ENCODE results near the gene PIH1D2.

DNA sequence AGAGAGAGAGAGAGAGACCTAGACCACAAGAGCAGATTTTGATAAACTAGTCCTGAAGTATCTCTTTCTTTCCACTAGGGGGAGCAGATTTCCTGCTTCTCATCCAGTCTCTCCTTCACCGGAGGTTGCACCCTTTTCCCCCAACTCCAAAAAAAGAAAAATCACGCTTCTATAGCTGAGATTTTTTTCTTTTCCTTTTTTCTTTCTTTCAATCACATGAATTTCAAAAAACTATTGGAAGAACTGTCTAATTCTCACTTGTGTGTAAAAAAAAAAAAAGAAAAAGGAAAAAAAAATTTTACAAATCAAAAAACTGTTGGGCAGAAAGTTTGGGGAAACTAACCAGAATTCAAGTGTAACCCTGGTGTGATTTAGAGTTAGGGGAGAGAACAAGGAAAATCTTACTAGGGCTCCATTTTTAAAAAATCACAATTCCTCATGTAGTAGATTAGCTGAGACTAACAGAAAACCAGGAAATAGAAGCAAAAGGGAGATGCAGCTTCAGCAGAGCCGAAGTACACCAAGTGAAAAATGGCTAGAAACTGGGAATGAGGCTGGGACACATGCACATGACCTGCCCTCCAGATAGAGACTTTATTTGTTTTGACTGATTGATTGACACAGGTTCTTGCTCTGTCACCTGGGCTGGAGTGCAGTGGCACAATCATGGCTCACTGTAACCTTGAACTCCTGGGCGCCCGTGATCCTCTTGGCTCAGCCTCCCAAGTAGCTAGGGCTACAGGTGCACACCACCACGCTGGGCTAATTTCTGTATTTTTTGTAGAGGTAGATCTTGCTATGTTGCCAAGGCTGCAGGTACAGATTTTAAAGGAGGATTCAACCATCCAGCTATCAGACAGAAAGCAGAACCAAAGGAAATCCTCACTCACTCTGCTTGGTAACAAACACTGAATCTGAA is 40.0 kb upstream of the PIH1D2 start:
- TF ChIP-seq, protein P1, sequence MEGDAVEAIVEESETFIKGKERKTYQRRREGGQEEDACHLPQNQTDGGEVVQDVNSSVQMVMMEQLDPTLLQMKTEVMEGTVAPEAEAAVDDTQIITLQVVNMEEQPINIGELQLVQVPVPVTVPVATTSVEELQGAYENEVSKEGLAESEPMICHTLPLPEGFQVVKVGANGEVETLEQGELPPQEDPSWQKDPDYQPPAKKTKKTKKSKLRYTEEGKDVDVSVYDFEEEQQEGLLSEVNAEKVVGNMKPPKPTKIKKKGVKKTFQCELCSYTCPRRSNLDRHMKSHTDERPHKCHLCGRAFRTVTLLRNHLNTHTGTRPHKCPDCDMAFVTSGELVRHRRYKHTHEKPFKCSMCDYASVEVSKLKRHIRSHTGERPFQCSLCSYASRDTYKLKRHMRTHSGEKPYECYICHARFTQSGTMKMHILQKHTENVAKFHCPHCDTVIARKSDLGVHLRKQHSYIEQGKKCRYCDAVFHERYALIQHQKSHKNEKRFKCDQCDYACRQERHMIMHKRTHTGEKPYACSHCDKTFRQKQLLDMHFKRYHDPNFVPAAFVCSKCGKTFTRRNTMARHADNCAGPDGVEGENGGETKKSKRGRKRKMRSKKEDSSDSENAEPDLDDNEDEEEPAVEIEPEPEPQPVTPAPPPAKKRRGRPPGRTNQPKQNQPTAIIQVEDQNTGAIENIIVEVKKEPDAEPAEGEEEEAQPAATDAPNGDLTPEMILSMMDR (IDR thresholded peaks at IDR 0.05) = peak; percentile 61 to 73 (median 62)
- TF ChIP-seq POLR2A (IDR thresholded peaks at IDR 0.05) = no peak

Data from uterus (tissue), 2 donors.